Stimulated activated CD4-positive, alpha-beta T cell treated with anti-CD3 and anti-CD28 coated beads, Interleukin-4, amount 100 ng/mL, for 24 hours (primary cell): ENCODE results near the gene DLGAP4.
"Not testable (repeated sequence)": the region's sequence is repeated elsewhere in the genome, so short reads cannot be mapped to it uniquely, and the experiment has no call there.

ENCODE experiments used
- DNase-seq: peaks from one replicate; pipeline ENCODE4 v3.0.0-alpha.2; 2020

The DLGAP4 gene

DNA sequence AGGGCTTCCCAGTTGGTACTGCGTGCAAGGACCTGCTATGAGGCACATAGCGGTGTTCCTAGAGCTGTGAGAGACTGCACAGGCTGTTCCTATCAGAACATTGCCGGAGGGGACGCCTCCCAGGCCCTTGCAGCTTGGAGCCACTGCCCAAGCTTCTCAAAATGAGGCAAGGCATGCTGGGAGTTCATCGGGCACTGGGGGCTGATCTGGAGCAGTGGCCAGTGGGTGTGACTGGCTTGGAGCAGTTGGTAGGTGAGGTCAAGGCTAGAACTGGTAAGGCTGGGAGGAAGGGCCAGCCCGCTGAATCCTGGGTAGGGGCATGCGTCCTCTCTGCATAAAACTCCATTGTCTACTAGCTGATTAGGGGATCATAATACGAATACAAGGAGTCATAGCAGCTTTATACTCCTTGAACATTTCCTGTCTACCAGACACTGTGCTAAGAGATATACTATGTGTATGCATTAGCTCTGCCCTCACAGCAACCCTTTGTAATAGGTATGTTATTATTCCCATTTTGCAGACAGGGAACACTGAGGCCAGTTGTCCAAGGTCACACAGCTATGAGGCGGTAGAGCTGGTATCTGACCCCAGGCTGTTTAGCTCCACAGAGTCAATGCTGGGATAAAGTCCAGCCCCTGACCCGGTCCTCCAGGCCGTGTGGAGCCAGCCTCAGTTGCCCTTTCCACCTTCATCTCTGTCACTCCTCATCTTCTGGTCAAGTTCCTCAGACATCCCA, 53.7 kb downstream of the DLGAP4 start:
- DNase-seq, result no peak

DNA sequence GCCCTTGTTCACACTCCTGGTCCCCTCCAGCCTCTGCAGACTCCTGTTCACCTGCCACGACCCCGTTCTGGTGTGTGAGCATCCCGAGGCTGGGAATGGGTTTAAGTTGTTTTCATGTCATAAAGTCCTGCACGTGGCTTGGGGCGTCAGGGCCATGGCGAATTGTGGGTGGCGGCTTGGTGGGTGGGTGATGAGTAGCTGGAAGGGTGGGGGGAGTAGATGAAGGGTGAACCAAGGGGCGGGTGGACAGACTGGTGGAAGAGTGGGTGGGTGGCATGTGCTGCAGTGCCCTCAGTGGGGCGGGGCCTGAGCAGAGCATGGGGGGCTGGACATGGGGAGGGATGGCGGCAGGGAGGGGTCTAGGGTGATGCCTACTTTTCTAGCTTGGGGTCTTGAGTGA, 54.3 kb downstream of the DLGAP4 start:
- no peak for DNase-seq

DNA sequence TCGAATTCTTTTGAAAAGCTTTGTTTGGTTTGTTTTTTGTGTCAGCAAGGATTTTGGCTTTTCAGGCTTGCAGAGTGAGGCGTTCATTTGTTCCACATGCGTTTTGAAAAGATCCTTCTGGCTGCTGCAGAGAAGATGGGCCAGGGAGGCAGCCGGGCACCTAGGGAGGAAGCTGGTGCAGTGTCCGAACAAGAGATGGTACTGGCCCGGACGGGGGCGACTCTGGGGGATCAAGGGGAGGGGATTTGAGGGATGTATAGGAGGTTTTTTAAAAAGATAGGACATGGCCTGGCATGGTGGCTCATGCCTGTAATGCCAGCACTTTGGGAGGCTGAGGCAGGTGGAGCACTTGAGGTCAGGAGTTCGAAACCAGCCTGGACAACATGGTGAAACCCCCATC, 55.3 kb downstream of the DLGAP4 start:
- no peak for DNase-seq

DNA sequence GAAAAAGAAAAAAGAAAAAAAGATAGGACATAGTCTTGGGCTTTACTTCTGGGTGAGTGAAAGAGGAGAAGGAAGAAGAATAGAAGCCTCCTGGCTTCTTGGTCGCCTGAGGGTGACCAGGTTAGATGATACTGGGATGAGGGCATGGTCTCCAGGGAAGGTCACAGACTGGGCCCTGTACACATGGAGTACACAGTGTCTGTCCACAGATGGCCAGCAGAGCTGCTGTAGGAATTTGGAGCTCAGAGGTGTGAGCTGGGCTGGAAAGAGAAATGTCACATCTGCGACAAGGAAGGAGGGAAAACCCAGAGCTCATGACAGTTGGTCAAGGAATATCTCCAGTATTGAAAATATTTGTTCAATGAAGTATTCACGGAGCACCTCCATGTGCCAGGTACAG, 56.1 kb downstream of the DLGAP4 start:
- no peak for DNase-seq

DNA sequence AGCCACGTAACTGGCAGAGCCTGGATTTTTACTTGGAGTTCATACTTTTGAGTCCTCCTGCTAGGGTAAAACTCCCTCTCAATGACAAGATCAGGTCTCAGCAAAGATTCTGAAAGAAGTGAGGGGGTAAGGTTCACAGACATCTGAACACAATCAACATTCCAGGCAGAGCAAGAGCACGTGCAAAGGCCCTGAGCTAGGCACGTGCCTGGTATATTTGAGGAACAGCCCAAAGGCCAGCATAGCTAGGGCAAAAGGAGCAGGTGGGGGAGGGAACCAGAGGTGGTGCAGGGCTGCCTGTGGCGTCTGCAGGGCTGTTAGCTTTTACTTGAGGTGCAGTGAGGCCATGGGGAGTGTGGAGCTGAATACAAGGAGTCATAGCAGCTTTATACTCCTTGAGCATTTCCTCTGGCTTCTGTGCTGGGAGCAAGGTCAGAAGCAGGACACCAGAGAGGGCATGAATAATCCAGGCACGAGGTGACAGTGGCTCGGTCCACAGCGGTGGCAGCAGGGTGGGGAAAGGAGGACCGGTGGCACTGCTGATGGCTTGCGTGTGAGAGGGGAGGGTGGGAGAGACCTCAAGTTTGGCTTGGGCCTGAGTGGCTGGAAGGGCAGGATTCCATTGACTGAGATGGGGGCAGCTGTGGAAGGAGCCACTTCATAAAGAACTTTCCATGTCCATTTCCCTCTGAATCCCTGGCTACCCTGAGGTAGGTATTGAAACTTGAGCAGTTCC, 57.0 kb downstream of the DLGAP4 start:
- no peak for DNase-seq

DNA sequence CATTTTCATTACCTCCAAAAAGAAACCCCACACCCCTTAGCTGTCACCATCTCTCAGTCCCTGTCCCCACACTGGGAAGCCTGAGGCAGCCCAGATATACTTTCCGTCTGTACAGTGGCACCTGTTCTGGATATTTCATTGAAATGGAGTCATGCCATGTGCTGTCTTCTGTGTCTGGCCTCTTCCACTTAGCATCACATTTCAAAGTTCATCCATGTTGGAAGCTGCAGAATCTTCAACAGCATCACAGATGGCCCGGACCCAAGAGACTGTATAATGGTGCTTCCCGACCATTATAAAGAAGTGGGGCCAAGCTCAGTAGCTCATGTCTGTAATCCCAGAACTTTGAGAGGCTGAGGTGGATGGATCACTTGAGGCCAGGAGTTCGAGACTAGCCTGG, 58.4 kb downstream of the DLGAP4 start:
- DNase-seq, result no peak

DNA sequence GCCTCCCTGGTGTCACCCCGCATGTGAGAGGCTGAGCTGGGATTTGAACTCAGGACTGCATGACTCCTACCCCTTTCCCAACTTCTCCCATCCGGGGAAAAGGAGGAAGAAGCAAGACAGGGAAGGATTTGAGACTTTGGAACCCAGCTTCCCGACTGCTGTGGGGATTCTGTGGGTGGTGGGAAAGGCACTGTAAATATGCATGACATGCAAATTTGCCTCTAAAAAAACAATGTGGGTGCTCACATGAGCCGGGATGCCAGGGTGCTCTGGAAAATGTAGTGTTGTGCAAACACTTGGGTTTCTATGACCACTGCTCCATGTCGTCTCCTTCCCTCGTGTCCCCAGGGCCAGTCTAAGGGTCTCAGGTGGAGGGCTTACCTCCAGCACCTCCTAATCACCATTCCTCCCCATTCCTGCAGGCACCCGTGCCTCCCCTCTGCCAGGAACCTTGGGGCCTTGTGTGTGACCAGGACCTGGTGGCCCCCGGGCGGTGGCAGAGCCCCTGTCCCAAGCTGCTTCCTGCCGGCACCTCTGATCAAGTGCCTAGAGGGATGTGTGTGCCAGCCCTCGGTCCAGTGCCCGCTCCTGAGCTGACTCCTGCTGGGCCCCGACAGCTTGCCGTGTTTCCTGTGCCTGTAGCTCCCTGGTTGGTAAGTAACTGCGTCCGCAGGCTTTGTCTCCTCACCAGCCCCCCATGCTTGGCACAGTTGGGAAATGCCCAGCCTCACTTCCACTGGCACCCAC, 60.7 kb downstream of the DLGAP4 start:
- DNase-seq, result no peak

DNA sequence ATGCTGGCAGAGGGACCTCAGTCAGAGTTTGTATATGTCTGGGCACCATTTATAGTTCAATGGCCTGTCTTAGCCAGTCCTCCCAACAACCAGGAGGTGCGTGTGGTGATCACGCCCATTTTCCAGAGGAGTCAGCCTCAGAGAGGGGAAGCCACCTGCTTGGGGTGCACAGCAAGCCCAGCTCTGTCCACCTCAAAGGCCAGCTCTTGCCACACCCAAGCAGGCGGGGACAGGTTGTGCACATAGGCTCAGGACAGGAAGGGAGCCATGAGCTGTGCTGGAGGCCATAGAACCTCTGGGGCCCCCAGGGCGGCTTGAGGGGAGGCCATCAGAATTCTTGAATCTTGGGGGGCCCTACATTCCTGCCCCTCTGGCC, 61.2 kb downstream of the DLGAP4 start:
- DNase-seq, result no peak

DNA sequence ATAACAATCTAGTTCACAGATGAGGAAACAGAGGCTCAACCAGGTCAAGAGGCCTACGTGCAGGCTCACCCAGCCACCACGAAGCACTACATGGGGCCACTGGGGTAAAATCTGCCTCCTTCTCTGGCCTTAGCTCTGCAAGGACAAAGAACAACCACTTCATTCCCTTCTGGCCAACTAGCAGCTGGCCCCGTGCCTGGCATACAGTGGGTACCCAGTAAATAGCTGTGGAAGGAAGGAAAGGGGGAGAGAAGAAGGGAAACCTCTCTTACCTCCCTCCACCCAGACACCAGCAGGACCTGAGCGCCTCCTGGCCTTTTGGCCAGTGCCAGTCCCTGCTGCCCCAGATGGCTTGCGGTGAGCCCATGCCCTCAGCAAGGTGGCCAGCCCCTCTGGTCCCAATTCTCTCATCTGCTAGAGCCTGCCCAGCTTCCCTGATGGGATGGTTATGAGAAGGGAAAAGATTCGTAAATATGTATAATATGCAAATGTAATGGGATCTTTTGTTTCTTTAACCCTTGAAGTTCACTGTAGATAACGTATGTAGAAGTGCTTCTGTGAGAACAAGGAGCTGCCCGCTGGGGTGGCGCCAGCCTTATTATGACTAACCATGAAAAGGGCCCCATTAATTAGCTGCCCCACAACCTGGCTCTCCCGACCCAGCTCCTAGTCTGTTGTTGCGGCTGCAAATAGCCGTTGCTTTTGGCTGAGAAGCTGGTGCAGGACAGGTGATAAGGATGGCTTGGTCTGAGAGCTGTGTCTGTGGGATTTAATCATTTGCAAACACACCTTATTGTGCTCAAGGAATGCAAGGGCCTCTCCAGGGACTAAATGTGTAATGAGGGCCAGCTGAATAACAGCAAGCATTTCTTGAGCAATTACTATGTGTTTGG, 62.0 kb downstream of the DLGAP4 start:
- no peak for DNase-seq

DNA sequence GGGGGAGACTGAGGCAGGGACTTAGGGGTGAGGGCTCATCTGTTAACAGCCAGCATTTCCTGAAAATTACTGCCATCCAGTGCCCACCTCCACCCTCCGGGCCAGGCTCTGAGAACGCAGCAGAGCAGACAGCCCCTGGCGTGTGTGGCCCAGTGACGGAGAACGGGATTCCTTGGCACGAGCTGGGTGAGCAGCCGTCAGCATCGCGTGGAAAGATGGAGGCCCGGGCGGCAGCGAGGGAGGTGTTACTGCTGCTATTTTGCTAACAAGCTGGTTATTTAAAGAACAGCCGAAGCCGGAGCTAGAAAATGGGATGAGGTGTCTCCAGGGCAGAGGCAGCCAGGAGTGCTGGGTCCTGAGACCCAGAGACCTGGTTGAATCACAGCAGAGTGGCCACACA, 62.7 kb downstream of the DLGAP4 start:
- DNase-seq, result no peak

DNA sequence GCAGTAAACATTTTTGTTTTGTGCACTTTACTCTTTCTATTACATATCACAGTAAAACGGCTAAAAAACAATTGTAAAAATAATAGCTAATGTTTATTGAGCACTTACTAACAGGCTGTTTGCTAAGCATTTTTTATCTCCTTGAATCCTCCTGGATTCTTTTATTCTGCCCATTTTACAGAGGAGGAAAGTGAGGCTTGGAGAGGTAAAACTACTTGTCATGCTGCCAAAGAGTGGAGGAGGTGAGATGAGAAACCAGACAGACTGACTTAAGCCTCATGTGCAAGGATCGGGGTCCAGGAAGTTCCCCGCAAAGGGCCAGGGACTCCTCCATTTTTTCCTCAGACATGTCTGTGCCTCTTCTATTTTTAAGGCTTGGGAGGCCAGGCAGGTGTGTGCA, 63.6 kb downstream of the DLGAP4 start:
- DNase-seq, result no peak

DNA sequence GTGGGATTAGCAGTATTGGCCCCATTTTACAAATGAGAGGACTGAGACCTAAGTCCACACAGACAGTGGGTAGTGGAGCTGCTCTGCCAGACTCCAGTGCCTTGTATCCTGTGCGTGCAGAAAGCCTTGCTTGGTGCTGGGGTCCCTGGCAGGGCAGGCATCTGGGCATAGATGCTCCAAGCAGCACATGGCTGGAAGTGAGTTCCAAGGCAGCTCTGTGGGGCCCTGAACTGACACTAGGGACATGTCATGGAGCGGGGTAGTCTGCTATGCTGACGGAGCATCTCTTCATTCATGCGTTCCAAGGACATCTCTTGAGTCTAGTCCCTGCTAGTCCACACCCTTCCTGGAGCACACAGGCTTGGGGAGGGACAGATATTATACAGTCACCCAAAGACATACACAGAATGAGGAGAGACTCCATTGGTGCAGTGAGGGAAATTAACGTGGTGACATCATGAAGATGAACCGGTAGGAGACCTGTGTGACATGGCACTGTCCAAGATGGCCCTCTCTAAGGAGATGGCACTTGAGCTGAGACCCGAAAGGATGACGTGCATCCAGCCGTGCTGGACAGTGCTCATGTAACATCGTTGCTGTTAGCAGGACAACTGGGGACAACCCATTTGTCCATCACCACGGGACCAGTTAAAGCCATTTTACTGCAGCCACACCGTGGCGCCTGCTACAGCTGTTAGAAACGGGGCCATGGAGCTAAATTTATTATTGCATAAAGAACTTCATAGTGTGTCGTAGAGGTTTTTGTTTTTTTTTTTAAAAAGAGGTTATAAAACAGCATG, 65.1 kb downstream of the DLGAP4 start:
- no peak for DNase-seq

DNA sequence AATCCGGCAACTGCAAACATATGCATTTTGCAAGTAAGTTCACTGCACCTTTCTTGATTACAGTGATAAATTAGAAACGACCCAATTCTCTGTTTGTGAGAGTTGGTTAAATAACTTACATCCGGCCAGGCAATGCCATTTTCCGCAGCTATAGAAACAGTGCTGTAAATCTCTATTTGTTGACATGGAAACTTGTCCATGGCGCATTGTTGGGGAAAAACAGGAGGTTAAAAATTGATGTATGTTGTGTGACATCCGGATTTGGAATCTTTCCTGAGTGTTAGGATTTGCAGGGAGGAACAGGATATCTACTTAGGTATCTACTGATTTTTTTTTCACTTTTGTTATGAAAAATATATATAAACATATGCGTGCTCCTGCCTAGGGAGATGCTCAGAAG, 66.5 kb downstream of the DLGAP4 start:
- no peak for DNase-seq

DNA sequence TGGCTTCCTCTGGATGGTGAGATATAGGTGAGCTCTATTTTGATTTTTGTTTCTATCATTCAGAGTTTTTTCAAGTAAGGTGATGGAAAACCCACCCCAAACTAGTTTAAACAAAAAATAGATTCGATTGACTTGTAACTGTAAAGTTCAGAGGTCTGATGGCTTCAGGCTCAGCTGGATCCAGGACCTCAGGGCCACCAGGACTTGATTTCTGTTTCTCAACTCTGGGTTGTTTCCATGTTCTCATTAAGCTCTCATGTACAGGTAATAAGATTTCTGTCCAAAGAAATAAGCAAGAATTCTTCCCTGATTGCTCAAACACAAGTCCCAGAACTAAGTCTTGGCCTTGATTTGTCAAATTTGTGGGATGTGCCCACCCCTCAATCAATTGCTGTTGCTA, 67.0 kb downstream of the DLGAP4 start:
- DNase-seq, result no peak

DNA sequence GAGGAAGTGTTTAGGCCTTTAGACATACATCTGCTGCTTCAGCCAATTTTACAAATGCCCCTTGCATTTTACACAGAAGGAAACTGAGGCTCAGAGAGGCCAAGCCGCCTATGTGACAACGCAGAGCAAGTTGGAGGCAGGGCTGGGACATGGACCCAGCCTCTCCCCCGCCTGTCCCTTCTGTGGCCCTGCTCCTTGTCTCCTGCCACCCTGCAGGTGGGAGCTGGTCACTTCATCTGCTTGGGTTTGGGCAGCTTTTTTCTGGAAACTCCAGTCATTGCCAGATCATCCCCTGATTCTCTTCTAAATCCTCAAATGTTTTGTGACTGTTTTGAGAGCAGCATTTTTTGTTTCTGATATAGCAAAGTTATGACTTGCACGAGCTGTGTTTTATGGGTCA, 68.9 kb downstream of the DLGAP4 start:
- no peak for DNase-seq

DNA sequence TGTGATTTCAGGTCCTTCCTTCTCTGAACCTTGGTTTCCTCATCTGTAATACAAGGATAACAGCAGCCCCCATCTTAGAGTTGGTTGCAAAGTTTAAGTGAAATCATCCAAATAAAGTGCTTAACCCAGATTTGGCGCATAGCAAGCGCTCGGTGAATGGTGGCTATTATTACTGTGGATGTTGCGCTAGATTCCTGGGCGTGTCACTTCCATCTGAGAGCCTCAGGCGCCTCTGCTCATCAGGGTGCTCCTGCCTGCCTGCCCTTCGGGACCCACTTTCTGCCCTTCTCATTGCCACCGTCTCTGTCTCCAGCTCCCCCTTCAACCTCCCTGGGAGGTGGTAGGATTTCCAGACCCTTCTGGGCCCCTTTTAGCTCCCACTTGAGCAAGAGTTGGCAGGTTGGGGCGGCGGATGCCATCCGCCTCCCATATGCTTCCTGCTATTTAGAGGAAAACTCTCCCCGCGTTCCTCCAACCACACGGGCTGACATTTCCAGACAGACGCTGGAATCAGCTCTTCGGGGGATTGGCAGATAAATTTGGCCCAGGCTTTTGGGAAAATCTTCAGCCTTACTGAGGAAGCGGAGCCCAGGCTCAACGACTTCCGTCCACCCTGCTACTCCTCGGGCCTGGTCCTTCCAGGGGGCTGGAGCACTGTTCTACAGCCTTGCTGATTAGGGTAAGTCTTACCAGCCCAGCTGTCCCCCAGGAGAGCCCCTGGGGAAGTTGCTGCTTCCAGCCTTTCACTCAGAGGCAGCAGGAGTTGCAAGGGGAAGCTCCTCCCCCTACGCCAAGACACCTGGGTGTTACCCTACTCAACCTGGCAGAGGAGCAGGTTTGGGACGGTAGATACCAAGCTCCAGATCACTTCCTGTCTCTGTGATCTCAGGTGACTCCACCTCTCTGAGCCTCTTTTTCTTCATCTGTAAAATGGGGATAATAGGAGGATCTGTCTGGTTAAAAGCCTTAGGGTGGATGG, 71.5 kb downstream of the DLGAP4 start:
- DNase-seq, result no peak

DNA sequence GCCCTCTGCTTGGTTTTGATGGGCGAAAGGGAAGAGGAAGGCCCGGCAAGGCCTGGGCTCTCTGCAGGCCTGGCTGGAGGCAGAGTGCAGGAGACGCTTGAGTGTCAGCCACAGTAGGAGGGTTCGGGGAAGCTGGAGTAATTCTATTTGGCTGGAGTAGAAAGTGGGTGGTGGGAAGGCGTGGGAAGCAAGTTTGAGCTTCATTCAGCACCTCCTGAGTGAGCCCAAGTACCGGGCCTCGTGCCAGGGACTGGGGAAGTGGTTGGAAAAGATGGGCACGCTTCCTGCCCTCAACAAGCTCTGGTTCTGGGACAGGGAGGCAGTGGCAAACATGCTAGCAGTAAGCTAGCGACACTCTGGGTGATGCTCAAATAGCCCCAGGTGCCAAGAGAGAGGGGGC, 72.5 kb downstream of the DLGAP4 start:
- DNase-seq, result no peak

DNA sequence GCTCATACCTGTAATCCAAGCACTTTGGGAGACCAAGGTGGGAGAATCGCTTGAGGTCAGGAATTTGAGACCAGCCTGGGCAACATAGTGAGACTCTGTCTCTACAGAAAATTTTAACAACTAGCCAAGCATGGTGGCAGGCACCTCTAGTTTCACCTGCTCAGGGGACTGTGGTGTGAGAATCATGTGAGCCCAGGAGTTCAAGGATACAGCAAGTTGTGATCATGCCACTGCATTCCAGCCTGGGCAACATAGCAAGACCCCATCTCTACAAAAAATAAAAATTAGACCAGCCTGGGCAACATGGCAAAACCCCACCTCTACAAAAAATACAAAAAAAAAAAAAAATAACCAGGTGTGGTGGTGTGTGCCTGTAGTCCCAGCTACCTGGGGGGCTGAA, 73.8 kb downstream of the DLGAP4 start:
- DNase-seq, result not testable (repeated sequence)

DNA sequence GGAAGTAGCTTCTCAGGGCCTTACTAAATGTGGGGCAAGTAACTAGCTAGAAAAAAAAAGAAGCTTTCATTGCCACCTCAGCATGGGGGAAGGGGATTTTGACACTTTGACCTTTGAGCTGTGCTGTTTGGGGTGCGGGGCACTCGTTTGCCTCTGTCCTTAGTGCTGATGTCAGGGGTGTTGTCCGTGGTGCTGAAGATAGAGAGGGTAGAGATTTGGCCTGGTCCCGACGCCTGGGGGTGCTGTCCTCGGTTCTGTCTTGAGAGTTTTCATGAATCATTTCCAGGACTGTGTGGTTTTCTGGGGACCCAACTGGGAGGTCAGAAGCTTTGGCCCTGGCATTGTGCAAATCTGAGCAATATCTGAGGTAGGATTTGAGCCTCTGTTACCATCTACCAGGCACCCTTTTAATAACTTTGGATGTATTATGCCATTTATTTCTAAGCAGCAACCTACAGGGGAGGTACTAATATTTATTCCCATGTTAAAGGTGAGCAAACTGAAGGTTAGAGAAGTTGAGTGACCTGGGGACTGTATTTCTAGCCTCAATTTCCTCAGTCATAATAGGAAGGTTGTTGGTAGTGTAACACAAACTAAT, 78.0 kb downstream of the DLGAP4 start:
- DNase-seq, result peak; percentile 16

DNA sequence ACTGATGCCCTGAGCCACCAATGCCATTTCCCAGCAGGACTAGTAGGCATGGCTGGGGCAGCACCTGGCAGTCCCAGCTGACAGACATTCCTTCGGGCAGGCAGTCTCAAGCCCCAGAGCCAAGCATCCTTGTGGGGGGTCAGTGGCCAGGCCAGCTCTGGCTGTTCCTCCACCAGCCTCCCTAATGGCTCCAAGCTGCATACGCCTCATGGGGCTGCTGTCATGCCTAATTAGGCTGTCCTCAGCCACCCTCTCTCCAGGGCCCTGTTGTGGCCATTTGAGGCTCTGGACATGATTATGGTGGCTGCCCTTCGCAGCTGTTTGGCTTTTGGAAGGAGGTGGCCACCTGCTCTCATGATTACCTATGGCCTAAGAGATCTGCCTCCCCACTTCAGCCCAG, 79.4 kb downstream of the DLGAP4 start:
- DNase-seq, result no peak
